Panc1 (cell line): ENCODE results near the gene LIN28B.

Source experiments
- POLR2AphosphoS5 ChIP-seq: IDR thresholded peaks from 2 replicates; pipeline ENCODE4 v1.6.1; 2012; ENCODE audit warnings: mild to moderate bottlenecking, low read depth, low read length, moderate library complexity
- TCF7L2 ChIP-seq: IDR thresholded peaks from 2 replicates; pipeline ENCODE4 v1.6.1; 2011; ENCODE audit warnings: mild to moderate bottlenecking, low read depth, low read length, inconsistent platforms
- TF ChIP-seq, protein P1 (sequence below): fragments of 450-650 bp; IDR thresholded peaks from 2 replicates; pipeline ENCODE4 v1.5.1; 2017; ENCODE audit warnings: mild to moderate bottlenecking
- TF ChIP-seq, protein P2 (sequence below), 2 experiments: IDR thresholded peaks; 2 replicates each; pipeline ENCODE4 v1.6.1; 2011 to 2012; ENCODE audit warnings: low read depth in 2 of 2, control low read depth in 1 of 2, low read length in 1 of 2, mild to moderate bottlenecking in 1 of 2, moderate library complexity in 1 of 2; ENCODE audit not compliant: insufficient read depth in 1 of 2

DNA sequence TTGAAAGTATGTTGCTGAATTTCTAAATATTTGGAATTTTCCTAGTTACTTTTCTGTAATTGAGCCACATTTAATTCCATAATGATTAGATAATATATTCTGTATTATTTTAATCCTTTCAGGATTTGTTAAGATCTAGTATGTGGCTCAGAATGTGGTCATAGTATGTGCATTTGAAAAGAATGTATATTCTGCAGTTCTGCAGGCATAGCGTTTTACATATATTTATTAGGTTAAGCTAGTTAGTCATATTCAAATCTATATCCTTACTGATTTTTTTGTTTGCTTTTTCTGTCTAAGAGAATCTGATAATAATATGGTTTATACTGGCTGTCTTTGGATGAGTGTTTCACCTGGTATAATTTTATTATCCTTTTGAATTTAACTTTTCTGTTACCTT is 33.2 kb downstream of the LIN28B start:
- TF ChIP-seq POLR2AphosphoS5 (no peak), TCF7L2 (no peak)
- TF ChIP-seq, protein P1, sequence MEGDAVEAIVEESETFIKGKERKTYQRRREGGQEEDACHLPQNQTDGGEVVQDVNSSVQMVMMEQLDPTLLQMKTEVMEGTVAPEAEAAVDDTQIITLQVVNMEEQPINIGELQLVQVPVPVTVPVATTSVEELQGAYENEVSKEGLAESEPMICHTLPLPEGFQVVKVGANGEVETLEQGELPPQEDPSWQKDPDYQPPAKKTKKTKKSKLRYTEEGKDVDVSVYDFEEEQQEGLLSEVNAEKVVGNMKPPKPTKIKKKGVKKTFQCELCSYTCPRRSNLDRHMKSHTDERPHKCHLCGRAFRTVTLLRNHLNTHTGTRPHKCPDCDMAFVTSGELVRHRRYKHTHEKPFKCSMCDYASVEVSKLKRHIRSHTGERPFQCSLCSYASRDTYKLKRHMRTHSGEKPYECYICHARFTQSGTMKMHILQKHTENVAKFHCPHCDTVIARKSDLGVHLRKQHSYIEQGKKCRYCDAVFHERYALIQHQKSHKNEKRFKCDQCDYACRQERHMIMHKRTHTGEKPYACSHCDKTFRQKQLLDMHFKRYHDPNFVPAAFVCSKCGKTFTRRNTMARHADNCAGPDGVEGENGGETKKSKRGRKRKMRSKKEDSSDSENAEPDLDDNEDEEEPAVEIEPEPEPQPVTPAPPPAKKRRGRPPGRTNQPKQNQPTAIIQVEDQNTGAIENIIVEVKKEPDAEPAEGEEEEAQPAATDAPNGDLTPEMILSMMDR: no peak
- TF ChIP-seq, protein P2, sequence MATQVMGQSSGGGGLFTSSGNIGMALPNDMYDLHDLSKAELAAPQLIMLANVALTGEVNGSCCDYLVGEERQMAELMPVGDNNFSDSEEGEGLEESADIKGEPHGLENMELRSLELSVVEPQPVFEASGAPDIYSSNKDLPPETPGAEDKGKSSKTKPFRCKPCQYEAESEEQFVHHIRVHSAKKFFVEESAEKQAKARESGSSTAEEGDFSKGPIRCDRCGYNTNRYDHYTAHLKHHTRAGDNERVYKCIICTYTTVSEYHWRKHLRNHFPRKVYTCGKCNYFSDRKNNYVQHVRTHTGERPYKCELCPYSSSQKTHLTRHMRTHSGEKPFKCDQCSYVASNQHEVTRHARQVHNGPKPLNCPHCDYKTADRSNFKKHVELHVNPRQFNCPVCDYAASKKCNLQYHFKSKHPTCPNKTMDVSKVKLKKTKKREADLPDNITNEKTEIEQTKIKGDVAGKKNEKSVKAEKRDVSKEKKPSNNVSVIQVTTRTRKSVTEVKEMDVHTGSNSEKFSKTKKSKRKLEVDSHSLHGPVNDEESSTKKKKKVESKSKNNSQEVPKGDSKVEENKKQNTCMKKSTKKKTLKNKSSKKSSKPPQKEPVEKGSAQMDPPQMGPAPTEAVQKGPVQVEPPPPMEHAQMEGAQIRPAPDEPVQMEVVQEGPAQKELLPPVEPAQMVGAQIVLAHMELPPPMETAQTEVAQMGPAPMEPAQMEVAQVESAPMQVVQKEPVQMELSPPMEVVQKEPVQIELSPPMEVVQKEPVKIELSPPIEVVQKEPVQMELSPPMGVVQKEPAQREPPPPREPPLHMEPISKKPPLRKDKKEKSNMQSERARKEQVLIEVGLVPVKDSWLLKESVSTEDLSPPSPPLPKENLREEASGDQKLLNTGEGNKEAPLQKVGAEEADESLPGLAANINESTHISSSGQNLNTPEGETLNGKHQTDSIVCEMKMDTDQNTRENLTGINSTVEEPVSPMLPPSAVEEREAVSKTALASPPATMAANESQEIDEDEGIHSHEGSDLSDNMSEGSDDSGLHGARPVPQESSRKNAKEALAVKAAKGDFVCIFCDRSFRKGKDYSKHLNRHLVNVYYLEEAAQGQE (IDR thresholded peaks at IDR 0.05; ENCODE audit: insufficient read depth in 1 of 2, low read depth in 2 of 2, low read length in 1 of 2): no peak
